NCI-H82 treated with DMSO at 0.1 percent for 48 hours (cell line): ENCODE measurements around the gene COL5A1.

Source experiments
- DNase-seq: peaks from one replicate; lab custom pipeline; 2025; ENCODE audit not compliant: unreplicated experiment; lab: John Stamatoyannopoulos, UW

The COL5A1 gene

GRCh38 chr9:134625361-134626068 is 16.1 kb upstream of the COL5A1 start:
- DNase-seq: no peak

DNA sequence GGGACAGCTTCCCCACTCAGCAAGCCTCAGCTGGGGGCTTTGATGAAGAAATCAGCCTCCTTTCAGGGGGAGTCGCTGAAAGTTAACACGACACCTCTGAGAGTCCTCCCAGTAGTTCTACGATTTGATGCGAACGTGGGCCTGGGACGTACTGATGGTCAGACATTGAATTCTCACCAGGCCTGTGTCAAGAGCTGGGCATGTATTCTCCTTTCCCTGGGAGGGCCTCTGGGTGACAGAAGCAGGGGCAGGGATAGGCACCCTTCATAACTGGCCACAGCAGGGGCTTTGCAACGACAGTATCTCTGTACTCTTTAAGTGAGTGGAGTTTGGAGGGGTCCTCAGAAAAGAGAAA is 15.6 kb upstream of the COL5A1 start:
- DNase-seq: no peak

DNA sequence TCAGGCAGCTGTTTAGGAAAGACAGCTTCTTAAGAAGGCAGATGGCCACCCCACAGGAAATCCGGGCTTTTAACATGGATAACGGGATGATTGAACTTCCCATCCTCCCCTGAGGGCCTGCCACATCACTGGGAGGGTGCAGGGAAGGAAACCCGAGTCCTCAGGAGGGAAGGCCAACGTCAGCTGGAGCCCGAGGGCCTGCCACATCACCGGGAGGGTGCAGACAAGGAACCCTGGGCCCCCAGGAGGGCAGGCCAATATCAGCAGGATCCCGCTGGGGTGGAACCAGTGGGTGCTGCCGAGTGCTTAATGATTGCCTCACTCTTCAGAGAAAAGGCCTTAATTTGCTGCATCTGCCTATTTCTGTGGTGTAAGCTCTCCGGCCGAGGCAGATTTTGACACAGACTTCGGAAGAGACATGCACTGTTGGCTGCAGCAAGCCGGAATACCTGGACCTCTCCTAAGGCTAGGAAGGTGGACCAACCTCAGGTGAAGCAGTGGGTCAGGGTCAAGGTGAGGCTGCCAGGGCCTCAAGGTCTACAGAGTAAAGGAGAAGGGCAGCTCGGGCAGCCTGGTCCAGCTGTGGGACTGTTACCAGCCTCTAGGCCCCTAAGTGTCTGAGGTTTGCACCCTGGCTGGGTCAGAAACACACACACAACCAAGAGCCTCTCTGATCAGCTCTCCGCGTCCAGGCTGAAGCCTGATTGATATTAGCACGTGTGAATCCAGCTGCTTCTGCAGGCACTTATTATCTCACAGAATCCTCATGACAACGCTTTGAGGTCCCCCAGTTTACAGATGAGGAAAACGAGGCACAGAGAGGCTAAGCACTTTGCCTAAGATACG is 14.8 kb upstream of the COL5A1 start:
- peak; percentile 80 for DNase-seq

DNA sequence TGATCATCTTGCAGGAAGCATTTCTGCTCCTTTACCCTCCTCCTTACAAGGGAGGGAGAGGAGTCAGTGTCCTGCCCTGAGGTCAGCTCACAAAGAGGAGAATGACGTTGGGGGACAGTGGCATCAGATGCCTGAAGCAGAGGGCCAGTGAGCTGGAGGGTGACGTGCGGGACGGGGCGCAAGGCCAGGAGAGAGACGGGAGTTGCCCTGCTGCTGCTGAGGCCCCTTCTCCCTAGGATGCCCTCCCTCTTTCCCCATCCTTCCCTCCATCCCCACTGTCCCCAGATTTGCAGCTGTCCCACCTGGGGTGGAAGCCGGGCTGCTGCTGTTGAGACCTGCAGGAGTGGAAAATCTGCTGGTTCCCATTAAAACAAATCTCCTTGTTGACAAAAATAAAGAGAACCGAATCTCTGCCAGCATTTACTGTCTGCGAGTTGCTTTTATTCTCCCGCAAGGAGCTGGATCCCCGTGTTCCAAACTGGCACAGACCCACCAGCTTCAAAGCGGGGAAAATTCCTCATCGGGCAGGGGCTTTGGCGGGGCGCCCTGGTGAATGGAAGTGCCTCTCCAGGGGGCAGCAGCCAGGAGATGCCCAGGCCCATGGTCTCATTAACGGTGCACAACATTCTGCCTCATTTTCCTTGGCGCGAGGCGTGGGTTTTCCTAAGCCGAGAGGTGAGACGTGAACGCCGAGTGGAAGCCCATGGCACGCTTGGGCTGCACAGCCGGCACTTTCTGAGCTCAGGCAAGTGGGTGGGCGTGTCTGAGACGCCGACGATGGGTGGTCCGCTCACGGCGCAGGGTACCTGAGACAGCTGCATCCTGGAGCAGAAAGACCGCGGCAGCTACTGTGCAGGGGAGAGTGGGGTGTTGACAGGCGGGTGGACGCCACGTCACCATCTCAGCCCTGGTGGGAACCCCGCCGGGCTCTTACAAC is 13.9 kb upstream of the COL5A1 start:
- no peak for DNase-seq

DNA sequence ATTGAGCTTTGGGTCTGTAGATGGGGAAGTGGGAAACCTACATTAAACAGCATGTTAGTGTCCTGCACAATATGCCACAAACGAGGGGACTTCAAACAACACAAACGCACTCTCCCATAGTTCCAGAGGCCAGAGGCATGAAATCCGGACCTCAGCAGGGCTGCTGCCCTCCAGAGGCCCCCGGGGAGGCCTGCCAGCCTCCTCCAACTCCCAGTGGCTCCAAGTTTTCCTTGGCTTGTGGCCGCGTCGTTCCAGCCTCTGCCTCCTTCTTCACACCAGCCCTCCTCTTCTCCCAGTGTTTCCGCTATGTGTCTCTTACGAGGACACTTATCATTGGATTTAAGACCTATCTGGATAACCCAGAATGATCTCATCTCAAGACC is 13.3 kb upstream of the COL5A1 start:
- no peak for DNase-seq

GRCh38 chr9:134629061-134629585 is 12.5 kb upstream of the COL5A1 start:
- DNase-seq: no peak

- no peak for DNase-seq
Measured at GRCh38 chr9:134629586-134630392, 11.8 kb upstream of the COL5A1 start.

GRCh38 chr9:134630393-134630790 is 11.2 kb upstream of the COL5A1 start:
- DNase-seq: no peak

- no peak for DNase-seq
Measured at GRCh38 chr9:134630861-134631260, 10.7 kb upstream of the COL5A1 start.

DNA sequence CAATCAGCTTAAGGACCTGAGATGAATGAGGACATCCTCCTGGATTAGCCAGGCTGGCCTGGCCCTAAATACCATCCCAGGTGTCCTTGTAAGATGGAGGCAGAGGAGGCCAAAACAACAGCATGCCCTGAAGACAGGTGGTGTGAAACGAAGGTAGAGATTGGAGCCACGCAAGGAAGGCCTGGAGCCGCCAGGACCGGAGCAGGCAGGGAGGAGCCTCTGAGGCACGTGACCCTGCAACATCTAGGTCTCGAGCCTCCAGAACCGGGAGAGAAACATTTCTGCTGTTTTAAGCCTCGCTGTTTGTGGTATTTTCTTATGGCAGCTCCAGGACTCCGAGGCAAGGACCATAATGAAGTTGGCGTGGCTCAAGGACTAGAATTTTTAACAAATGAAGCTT is 9.7 kb upstream of the COL5A1 start:
- no peak for DNase-seq

GRCh38 chr9:134632329-134632728 is 9.3 kb upstream of the COL5A1 start:
- DNase-seq: no peak

GRCh38 chr9:134633362-134634142 is 8.1 kb upstream of the COL5A1 start:
- no peak for DNase-seq

DNA sequence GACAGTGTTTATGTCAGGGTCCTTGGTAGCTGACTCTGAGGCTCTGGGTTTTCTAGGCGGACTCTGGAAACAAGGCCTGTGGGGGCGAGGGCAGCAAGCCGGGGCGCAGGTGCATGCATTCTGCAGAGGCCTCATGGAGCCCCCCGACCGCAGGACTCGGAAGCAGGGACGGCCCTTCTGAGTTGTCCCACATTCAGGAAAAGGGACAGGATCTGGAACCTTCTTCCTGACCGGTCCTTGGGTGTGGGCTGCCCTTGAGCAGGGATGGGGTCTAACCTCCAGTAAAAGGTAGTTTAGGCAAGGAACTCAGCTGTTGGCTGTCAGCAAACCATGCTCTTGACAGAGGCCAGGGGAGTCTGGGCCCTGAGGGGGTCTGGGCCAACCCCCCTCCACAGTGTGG is 7.4 kb upstream of the COL5A1 start:
- DNase-seq: no peak

GRCh38 chr9:134634667-134635230 is 6.9 kb upstream of the COL5A1 start:
- DNase-seq: no peak

- DNase-seq: no peak
Measured at GRCh38 chr9:134635351-134636148, 6.1 kb upstream of the COL5A1 start.

GRCh38 chr9:134636149-134636507 is 5.5 kb upstream of the COL5A1 start:
- no peak for DNase-seq

- no peak for DNase-seq
Measured at GRCh38 chr9:134637241-134637640, 4.4 kb upstream of the COL5A1 start.

GRCh38 chr9:134637696-134638501 is 3.7 kb upstream of the COL5A1 start:
- DNase-seq: no peak
